ENCODE measurements around the gene NCBP3.

NCBP3 gene

DNA sequence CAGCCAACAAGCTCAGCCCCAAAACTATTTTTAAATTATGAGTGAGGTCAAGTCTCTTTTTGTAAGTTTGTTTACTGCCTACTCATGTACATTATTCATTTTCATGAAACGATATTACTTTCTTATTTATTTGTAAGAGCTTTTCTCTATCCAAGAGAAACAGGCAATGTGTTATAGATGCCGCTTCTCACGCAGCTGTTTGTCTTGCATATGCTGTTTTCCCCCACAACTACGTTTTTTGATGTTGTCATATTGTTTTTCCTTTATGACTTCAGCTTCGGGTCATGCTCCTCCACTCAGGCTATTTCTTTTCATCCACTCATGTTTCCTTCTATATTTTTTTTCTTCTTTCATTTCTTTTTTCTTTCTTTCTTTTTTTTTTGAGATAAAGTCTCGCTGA is 65.1 kb downstream of the NCBP3 start:
- no peak for DNase-seq

DNA sequence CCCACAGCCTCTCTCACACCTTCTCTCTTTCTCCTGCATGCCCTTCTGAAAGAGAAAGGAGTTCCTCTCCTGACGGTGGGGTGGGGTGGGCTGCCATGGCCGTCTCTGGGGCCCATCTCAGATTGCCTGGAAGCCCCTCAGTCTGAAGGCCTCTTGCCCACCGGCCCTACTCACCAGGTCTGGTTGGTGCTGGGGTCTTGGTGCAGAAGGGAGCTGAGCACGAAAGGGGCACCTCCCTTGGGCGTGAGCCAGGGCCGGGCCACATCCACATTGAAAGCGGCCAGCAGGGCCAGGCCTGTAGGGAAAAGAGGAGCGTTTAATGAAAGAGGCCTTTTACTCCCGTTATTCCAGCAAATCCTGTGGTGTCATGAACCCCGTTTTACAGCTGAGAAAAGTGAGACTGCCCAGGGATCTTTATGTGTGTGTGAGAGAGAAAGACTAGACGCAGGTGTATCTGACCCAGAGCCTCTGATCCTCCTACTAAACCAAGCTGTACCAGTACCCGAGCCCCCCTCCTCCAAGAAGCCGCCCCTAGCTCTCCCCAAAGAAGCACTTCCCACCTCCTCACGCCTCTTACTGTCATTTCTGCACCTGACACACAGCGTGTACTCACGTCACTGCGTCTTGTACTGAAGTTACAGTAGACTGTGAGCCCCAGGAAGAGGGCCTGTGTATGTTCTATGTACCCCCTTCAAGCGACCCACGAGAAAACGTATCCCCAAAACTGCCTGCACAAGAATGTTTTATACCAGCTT is 68.5 kb downstream of the NCBP3 start:
- no peak for DNase-seq

DNA sequence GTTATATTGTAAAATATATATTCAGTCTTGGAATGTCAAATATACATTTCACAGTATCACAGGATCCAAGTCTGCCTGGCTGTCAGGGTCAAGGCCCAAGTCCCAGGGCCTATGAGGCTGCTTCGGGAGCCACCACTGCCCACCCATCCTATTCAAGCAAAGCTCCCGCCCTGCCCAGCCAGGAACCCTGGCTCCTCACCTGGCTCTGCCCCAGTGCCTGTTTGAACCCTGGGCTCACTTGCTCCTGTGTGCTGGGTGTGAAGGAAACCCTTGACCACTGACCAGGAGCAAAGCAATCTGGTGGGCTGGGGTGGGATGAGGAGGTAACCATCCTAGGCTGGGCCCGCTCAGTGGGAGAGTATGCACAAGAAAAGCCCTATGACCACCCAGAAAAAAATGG is 72.1 kb downstream of the NCBP3 start:
- DNase-seq, result no peak

DNA sequence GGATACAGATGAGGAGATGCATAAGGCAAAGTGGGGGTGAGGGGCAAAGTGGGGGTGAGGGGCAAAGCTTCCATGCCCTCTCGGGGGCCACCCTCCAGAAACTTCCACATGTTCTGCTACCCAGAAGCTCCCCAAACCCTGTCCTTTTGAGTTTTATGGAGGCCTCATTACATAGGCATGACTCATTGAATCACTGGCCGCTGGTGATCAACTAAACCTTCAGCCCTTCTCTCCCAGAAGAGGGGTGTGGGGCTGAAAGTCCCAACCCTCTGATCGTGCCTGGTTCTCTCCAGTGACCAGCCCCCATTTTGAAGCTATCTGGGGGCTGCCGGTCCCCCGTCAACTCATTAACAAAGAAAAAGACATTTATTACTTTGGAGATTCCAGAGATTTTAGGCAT is 72.5 kb downstream of the NCBP3 start:
- no peak for DNase-seq

DNA sequence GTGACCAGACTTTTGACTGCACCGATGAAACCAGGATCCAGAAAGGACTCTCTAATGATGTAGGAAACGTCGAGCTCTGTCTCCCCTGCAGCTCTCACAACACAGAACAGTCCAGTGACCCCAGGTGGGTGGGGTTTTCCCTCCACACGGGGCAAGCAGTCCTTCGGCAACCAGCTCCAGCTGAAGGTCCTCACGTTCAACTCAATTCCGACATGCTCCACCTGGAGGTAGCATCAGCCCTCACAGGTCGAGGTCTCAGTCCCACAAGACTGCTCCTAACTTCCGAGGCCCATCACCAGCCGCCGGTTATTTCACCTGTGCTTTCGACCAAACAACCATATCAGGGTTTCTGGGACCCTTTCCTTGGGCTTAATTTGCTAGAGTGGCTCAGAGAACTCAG is 73.3 kb downstream of the NCBP3 start:
- no peak for DNase-seq

DNA sequence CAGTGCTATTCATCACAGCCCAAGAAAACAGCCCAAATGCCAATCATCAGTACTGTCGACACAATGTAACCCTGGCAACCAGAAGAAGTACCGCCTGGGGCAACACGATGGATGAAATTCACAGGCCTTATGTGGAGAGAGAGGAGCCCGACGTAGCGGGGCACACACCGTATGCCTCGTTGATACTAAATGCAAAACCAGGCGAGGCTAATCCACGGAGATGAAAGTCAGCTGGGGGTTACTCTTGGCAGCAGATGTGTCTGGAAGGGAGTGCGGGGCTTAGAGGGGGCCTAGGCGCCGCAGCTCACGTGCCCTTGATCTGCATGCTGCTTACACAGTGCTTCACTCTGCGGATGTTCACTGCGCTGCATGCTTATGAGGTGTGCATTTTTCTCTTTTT is 74.9 kb downstream of the NCBP3 start:
- no peak for DNase-seq

DNA sequence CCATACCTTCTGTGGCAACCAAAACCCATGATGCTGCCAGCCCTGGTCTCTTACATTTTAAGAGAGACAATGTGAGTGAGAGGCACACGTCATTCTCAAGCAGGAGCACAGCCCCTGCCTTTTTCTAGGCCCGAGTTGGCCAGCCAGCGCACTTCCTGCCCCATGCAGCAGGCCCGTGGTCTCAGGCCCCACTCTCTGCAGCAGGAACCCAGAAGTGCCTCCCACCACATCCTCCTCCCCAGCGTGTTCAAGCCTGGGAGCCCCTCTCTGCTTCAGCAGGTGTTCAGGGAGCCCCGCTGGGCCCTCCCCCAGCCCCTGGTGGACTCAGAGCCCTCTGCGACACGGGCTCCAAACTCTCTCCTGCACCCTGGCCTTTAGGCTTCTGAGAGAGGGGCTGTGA is 75.6 kb downstream of the NCBP3 start:
- peak; percentile 34 for DNase-seq

DNA sequence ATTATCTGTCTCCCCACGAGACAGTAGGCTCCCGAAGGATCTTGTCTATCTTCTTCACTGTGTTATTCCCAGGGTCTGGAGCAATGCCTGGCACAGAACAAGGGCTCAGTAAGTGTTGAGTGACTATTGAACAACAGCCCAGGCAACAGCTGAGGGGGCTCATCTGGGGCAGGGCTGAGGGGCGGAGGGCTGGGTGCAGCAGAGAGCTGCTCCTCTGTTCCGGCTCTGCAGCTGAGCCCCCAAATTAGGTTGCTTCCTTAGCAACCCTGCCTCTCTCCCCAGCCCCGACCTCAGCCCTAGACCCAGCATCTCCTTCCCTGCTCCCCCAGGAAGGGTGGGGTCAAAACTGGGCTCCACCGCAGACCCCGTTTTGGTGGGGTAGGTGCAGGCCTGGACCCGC is 77.3 kb downstream of the NCBP3 start:
- DNase-seq, result no peak

DNA sequence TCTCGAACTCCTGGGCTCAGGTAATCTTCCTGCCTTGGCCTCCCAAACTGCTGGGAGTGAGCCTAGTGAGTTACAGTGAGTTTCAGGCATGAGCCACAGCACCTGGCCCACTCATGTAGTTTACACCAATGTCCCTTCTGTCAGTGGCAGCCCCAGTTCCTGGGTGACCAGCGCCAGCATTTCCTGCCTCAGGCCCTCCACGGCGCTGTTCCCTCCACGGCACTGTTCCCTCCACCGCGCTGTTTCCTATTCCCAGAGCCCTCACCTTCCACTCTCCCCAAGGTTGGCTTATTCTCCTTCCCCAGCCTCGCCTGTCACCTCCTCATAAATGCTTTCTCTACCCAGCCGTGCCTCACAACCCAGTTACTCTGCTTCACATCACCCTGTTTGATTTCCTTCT is 77.7 kb downstream of the NCBP3 start:
- DNase-seq, result no peak

DNA sequence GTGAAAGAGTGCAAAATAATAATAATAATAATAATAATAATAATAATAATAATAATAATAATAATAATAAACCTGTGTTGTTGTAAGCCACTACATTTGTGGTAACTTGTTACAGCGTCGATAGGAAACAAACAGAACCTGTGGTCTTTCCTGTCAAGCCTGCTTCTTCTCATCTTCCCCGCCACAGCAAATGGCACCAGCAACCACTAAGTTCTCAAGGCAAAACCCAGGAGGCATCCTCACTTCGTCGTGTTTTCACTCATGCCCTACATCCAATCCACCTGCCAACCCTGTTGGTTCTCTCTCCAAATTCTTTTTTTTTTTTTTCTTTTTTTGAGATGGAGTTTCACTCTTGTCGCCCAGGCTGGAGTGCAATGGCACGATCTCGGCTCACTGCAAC is 79.3 kb downstream of the NCBP3 start:
- no peak for DNase-seq

DNA sequence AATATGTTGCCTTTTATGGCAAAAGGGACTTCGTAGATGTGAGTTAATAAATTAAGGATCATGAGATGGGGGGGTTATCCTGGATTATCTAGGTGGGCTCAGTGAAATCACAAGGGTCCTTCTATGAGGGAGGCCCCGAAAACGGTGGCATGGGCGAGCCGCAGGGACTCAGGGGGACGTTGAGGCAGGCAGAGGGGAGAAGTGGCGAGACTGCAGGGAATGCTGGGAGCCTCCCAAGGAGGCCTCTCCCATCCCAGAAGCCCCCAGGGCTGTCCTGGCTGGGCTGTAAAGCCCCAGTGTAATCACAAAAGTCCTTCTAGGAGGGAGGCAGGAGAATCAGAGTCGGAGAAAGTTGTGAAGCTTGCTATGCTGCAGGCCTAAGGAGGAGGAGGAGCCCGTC is 80.1 kb downstream of the NCBP3 start:
- DNase-seq, result no peak

DNA sequence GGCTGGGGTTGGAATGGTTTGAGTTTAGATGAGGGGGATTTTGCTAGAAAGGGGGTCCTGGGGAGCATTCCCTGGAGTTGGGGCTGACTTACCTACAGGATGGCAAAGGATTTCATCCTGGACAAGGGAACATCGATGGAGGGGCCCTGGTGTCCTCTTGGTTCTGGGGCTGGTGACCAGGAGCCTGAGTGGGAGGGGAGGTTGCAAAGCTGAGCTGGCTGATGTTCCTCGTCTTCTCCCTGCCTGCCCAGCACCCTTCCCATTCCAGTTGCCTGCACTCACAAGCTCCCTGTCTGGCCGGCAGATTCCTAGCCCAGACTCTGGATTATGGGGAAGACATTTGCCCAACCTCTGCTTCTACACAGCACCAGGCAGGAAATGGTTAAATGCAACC is 82.3 kb downstream of the NCBP3 start:
- DNase-seq, result no peak

DNA sequence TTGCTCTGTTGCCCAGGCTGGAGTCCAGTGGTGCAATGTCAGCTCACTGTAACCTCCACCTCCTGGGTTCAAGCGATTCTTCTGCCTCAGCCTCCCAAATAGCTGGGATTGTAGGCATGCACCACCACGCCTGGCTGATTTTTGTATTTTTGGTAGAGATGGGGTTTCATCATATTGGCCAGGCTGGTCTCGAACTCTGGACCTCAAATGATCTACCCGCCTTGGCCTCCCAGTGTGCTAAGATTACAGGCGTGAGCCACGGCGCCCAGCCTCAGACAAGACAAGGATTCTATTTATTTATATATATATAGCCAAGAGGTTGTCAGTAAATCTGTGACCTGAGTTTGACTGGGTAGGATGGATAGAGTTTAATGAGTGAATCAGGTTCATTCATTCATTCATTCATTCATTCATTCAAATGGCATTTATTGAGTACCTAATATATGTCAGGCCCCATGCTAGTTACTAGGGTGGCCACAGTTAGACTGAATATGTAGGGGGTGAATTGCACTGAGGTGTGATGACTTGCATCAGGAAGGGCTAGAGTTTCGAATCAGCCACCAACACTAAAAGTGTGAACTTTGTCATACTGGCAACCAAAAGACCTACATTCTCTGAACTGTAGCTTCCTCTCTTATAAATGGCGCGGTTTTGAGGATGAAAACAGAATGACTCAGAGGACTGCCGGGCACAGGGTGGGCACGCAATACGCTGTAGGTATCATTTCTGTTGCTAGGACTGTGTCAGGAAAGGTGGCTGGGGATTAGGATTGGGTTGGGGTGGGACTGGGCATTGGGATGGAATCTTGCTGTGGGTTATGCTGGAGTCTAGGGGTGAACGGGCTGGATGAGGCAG is 82.9 kb downstream of the NCBP3 start:
- DNase-seq, result no peak

DNA sequence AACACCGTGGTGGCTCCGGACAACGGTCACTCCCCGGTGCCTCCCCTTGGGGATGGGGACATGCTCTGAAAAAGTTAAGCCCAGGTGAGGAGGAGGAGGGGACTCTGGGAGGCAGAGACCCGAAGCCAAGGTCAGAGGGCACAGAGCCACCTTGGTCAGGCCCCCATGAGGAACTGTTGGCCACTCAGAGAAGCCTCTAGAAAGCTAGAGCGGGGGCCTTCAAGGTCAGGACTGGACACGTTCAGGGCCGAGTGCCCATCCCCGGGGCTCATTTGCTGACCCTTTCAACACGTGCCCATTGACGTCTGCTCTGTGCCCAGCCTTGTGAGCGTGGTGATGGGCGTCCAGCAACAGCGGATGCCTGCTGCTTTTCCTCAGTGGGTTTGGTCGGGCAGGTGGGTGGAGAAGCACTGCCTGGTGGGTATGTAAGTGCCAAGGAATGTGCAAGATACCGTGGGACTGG is 84.1 kb downstream of the NCBP3 start:
- no peak for DNase-seq

DNA sequence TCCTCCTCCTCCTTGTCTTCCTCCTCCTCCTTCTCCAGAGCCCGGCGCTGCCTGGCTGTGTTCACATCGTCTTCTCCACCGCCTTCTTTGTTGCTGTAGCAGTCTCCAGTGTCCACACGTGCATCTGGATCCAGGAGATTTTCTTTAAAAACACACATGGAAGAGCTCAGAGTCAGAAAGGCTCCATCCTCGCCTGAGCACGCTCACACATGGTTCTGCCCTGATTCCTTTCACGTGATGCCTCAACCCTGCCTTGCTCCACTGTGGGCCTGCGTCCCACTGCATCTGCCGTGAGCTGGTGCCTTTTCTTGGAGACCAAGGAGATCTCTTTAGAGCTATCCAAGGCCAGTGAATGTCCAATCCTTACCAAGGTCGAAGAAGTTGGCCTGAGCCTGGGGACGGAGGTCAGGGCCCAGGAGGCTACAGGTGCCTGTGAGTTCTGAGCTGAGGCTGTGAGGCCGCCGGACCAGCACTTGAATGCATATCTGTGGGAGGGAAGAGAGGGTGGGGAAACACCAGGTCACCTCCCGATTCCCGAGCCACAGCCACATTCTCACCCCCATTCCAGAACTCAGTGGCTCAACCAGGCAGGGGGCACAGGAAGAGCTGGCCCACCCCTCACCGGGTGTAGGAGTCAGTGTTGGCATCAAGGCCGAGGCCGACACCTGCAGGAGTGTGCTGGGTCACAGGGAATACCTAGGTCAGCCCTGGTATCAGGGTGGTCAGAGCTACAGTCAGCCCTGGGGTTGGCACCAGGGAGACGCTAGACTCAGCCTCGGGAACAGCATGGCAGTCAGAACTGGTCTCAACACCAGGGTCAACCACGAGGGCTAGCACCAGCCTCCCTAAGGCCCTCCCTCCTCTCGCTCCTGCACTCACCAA is 84.8 kb downstream of the NCBP3 start:
- DNase-seq, result no peak

DNA sequence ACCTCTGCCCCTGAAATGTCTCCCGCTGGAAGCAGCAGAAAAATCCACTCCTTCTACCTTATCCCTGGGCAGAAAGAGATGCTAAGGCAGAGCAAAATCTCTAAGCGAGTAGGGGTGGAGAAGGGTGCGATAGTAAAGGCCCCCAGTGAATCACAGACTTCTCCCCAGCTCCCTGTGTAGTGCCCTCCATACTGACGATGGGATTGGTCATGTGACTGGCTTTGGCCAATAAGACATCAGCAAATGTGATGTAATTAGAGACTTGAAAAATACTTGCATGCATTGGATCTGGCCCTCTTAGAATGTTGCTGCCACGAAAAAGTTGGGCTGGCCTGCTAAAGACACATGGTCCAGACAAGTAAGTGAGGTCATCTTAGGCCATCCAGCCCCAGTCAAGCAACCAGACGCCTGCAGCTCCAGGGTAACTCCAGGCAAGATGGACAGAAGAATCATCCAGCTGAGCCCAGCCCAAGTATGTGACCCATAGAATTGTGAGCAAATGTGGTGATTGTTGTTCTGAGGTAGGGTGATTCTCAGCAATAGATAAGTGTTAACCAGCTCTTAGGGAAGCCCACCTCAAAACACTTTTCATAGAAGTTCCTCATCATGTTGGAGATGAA is 86.3 kb downstream of the NCBP3 start:
- DNase-seq, result no peak

DNA sequence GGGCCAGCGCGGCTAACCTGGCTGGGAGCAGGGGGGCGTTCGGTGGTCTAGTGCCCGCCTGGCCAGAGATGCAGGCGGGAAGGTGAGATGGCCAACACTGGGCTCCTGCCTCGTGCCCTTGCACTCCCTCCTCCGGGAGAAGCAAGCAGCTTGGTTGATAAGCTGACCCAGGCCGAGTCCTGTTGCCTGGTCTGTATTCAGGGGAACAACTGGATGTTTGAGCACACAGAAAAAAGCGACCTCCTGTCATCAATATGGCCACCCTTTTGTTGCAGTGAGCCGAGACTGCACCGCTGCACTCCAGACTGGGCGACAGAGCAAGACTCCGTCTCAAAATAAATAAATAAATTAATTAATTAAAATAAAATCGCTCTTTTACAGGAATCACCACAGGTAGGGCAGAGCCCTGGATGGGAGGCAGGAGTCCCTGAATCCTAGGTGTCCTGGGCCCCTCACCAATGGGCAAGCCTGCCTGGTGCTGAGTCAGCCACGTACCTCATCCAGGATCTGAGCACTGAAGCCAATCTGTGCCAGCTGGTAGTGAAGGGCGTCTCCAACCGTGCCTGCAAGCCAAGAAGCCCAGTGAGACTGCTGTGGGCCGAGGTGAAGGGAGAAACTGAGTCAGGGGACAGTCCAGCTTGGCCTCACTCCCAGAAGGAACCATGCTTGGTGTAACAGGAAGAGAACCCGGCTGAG is 90.6 kb downstream of the NCBP3 start:
- DNase-seq, result no peak

DNA sequence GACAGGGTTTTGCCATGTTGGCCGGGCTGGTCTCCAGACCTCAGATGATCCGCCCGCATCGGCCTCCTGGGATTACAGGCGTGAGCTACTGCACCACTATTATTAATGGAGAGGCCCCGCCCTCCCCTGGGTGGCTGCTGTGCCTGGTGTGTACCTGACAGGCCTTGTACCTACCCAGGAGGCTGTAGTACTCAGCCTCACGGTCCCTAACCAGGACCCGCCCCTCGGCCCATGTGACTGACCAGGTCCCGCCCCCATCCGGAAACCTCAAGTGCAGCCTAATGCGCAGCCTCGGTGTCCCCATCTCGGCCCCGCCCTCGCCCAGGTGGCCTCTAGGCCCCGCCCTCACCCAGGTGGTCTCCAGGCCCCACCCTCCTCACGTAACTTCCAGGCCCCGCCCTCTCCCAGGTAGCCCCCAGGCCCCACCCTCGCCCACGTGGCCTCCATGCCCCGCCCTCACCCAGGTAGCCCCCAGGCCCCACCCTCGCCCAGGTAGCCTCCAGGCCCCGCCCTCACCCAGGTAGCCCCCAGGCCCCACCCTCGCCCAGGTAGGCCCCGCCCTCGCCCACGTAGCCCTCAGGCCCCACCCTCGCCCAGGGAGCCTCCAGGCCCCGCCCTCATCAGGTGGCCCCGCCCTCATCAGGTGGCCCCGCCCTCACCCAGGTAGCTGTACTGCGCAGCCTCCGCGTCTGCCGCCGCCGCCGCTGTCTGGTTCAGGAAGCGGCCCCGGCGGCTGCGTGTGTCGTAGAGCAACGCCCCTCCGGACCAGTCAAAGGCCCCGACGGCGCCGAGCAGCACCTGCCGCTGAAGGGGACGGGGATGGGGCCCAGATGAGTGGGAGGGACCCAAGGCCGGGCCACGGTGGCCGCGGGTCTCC is 91.3 kb downstream of the NCBP3 start:
- peak; percentile 83 for DNase-seq

DNA sequence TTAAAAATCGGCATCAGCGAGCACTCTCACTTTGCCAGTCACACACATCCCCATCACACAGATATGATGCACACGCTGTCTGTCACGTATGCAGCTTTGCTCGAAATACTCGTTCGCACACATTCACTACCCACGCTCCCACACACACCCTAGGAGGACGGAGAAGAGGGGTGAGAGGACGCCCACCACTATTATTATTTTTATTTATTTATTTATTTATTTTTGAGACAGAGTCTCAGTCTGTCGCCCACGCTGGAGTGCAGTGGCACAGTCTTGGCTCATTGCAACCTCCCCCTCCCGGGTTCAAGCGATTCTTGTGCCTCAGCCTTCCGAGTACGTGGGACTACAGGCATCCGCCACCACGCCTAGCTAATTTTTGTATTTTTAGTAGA is 92.0 kb downstream of the NCBP3 start:
- no peak for DNase-seq

DNA sequence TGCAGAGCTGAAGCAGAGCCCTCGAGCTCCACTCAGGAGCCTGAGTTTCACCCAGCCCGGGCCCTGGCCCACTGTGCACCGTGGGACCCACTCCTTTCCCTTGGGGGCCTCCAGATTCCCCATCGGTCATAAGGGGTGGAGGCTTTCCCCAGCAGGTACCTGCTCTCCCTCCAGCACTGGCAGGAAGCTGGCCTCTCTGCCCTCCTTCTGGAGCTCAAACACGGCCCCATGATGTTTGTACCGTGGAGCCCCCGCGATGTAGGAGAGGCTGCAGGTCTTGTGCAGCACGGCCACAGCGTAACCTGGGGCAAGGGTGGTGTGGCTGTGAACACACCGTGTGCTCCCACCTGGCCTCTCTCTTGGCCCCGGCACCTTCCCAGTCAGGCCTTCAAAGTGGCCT is 92.4 kb downstream of the NCBP3 start:
- no peak for DNase-seq

All from hematopoietic multipotent progenitor cell treated with erythropoietin and hydrocortisone succinate and interleukin-3 and kit ligand, for 6 days (in vitro differentiated cells).